Gastrocnemius medialis (tissue), 4 donors: ENCODE data around the gene NEIL3.

Experiments used
- POLR2A ChIP-seq, 2 donors: fragments of 450-650 bp; IDR thresholded peaks; one replicate each; pipeline ENCODE4 v1.6.1; 2017; ENCODE audit warnings: antibody characterized with exemption in 2 of 2, mild to moderate bottlenecking in 2 of 2, moderate library complexity in 2 of 2
- TF ChIP-seq, protein P1 (sequence below), 5 experiments: fragments of 450-650 bp in 3 of 5; fragments of 200-600 bp in 2 of 5; sonication (generic) in 2 of 5; IDR thresholded peaks in 4 of 5; conservative IDR thresholded peaks in 1 of 5; 1 replicate in 4 of 5; 2 replicates in 1 of 5; pipeline ENCODE4 v1.5.1; 2016 to 2019; ENCODE audit warnings: antibody characterized with exemption in 5 of 5, mild to moderate bottlenecking in 3 of 5, moderate library complexity in 3 of 5

DNA sequence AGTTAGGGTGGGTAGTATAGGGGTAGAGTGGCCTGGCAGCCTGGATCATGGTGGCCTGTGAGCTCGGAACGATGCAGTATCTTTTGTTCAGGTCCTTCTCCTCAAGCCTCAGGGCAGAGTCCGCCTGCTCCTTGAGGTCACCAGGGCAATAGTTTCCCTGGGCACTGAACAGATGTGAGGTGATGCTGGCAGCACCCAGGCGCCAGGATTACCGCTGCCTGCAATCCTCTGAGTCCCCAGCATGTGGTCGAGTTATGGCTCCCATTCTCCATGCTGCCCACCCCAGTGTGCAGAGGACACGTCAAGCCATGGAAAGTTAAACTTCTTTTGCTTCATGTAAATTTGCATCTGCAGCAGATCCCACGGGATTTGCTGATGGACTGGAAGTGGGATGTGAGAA lies 38.7 kb downstream of the NEIL3 start:
- no peak for TF ChIP-seq POLR2A (IDR thresholded peaks at IDR 0.05)
- TF ChIP-seq, protein P1, sequence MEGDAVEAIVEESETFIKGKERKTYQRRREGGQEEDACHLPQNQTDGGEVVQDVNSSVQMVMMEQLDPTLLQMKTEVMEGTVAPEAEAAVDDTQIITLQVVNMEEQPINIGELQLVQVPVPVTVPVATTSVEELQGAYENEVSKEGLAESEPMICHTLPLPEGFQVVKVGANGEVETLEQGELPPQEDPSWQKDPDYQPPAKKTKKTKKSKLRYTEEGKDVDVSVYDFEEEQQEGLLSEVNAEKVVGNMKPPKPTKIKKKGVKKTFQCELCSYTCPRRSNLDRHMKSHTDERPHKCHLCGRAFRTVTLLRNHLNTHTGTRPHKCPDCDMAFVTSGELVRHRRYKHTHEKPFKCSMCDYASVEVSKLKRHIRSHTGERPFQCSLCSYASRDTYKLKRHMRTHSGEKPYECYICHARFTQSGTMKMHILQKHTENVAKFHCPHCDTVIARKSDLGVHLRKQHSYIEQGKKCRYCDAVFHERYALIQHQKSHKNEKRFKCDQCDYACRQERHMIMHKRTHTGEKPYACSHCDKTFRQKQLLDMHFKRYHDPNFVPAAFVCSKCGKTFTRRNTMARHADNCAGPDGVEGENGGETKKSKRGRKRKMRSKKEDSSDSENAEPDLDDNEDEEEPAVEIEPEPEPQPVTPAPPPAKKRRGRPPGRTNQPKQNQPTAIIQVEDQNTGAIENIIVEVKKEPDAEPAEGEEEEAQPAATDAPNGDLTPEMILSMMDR (IDR thresholded peaks at IDR 0.05 in 4 of 5, conservative IDR thresholded peaks at IDR 0.05 in 1 of 5): no peak
